GM19395 (cell line): Measurements from ENCODE around the gene PUSL1.

Experiments
- ATAC-seq: cut with Tn5 transposase; IDR thresholded peaks from one replicate; pipeline ENCODE4 v1.9.1; 2021; ENCODE audit warnings: mild to moderate bottlenecking, moderate library complexity; ENCODE audit not compliant: unreplicated experiment

Gene PUSL1

DNA sequence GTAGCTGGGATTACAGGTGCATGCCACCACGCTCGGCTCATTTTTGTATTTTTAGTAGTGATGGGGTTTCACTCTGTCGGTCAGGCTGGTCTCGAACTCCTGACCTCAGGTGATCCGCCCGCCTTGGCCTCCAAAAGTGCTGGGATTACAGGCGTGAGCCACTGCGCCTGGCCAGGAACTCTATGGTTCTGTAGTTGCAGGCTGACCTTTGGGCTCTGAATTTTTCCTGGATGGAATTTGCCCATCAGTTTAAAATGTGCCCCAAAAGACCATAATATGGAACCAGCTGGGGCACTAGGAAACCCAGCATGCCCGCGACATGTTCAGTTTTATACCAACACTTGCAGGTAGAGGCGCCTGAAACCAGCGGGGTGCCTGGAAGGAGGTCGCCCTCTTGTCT lies 29.8 kb upstream of the PUSL1 start:
- no peak for ATAC-seq

DNA sequence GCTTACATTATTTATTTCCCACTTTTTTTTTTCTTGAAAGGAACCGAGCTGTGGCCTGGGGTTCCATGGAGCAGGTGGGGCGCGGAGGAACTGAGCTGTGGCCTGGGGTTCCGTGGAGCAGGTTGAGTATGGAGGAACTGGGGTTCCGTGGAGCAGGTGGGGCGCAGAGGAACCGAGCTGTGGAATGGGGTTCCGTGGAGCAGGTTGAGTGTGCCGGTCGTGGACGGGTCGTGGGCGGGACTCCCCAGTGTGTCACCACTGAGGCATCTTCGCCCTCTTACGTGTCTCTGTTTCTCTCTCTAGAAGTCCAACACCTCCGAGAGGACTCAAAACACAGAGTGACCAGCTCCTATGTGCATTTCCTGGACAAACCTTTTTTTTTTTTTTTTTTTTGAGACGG lies 29.4 kb upstream of the PUSL1 start:
- no peak for ATAC-seq

DNA sequence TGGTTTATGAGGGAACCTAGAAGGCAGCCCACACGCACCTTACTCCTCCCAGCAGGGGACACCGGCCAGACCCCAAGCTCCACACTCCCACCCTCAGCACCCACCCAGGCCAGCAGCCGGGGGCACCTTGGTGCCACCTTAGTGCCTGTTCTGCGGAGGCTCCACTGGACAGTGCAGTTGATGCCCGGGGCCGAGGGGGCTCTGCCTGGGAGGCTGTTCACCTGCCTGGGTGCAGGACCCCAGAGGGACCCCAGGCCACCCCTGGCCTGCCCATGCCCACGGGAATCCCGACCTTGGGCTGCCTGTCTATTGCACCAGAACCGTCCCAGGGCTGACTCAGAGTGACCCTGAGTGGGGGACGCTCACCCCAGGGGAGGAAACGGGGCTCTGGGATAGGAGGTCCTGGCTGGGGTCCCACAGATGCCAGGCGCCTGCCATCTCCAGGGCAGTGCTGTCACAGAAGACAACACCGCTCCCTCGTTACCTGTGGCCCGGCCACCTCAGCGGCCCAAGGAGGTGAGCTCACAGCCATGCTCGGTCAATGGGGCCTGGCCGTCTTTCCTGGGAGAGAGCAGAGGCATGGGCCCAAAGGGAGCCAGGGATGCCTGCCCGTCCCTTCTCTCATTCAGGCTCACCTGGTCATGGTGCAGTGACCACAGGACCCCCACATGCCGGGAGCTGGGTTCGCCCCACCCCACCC lies 27.5 kb upstream of the PUSL1 start:
- ATAC-seq, result no peak

DNA sequence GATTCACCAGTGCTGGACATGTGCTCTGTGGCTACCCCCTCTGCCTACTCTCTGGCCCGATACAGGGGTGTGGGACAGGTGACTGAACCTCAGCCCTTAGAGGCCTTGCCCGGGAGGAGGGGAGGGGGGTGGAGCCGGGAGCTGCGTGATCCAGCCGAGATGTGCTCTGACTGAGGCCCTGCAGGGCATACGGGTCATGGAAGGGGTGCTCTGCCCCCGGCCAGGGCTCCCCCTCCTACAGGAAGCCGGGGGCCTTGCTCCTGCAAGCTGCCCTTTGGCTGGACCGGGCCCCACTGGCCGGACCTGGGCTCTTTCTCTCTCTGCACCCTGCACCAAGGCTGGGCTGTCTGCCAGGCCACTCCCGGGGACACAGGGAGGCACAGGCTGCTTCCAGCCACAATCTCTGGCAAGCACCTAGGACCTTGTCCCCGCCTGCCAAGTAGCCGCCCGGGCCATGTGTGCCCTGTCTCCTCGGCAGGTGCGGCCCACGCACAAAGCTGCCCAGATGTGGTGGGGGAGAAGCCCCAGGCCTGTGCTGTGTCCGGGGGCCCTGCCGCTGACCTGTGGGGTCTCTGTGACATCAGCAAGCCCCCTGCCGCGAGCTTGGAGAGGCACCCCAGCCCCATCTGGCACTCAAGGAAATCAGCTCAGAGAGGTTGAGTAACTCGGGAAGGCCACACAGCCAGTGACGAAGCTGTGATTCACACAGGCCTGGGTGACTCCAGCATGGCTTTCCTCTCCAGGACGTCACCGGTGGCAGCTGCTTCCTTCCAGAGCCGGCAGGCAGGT lies 26.7 kb upstream of the PUSL1 start:
- ATAC-seq, result no peak

DNA sequence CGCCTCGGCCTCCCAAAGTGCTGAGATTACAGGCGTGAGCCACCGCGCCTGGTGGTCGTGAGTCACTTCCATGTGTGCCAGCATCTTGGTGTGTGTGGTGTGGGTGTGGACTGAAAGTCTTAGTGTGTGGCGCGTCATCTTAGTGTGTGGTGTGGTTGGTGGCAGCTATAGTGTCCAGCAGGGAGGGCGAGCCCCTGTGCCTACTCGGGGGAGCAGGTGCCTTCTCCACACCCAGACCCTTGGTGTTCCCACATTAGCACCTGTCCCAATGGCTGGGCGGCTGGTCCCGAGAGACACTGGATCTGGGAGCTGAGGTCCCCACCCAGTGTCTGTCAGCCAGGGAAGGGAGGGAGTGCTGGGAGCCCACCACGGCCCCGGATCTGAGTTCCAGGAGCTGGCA lies 25.4 kb upstream of the PUSL1 start:
- no peak for ATAC-seq

DNA sequence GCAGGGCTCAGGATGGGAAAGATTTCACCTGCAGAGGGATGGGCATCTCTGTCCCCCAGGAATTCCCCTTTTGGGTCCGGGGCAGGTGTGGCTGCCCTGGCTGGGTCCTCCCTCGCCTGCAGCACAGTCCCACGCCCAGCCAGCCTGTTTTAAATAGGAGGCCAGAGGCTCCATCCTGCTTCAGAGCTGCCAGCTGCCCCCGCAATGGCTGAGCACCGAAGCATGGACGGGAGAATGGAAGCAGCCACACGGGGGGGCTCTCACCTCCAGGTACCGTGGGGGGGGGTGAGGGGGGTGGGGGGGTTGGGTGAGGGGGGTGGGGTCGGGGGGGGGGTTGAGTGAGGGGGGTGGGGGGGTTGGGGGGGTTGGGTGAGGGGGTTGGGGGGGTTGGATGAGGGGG lies 24.6 kb upstream of the PUSL1 start:
- no peak for ATAC-seq

DNA sequence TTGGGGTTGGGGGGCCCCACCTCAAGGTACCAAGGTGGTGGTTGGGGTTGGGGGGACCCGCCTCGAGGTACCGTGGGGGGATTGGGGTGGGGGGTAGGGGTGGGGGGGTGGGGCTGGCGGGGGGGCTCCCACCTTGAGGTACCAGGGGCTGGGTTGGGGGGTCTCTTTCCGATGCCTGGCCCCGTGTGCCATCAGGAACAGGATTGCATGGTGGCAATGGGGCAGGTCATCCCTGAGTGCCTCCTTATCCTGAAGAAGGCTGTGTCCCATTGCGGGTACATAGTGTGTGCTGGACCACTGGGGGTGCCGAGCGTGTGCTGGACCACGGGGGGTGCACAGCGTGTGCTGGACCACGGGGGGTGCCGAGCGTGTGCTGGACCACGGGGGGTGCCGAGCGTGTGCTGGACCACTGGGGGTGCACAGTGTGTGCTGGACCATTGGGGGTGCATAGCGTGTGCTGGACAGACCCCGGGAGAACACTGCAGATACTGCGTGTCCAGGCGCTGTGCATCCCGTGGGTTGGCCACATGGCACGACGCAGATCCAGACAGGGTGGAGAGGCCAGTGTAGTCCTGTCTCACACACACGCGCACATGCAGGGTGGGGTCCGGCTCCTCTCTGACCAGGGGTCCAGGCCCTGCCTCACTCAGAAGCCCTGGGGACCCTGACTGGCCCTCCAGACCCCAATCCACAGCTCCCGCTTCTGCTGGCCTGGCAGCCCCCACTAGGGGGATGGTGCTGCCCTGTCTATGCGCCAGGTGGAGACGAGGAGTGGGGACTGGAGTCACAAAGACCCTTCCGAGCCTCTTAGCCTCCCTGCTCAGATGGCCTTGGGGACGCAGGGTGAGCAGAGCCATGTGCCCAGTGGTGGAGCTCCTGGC lies 23.9 kb upstream of the PUSL1 start:
- ATAC-seq, result no peak

DNA sequence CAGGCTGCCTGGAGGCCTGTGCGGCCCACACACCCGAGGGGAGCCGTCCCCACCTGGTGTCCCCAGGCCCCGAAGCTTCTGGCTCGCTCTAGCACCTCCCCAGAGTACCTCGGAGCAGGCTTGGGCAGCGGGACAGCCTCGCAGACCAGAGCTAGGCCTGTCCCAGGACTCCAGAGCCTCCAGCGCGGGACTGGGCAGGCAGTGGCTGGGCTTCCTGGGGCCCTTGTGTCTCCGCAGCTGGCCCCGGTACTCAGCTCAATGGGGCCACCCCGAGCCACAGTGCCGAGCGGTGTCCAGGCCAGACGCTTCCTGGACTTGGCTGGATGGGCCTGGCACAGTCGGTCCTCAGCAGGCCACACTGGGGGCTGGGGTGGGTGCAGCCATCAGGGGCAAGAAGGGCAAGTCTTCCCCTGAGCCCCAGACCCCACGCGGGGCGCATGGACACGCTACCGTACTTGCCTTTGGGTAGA lies 23.3 kb upstream of the PUSL1 start:
- no peak for ATAC-seq

DNA sequence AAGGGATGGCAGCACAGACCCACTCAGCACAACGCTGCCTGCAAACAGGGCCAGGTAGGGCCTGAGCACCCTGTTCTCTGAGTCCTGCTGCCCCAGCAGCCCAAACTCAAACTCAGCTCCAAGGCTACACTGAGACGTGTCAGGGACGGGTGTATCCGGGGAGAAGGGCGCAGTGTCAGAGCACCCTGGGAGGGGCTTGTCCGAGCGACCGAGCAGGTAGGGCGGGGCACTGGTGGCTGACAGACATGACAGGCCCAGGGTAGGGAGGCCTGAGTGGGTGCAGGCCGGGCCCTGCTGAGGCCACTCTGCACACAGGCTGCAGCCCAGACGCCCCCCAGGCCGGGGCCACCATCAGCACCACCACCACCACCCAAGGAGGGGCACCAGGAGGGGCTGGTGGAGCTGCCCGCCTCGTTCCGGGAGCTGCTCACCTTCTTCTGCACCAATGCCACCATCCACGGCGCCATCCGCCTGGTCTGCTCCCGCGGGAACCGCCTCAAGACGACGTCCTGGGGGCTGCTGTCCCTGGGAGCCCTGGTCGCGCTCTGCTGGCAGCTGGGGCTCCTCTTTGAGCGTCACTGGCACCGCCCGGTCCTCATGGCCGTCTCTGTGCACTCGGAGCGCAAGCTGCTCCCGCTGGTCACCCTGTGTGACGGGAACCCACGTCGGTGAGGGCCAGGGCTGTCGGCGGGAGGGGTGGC lies 22.6 kb upstream of the PUSL1 start:
- no peak for ATAC-seq

DNA sequence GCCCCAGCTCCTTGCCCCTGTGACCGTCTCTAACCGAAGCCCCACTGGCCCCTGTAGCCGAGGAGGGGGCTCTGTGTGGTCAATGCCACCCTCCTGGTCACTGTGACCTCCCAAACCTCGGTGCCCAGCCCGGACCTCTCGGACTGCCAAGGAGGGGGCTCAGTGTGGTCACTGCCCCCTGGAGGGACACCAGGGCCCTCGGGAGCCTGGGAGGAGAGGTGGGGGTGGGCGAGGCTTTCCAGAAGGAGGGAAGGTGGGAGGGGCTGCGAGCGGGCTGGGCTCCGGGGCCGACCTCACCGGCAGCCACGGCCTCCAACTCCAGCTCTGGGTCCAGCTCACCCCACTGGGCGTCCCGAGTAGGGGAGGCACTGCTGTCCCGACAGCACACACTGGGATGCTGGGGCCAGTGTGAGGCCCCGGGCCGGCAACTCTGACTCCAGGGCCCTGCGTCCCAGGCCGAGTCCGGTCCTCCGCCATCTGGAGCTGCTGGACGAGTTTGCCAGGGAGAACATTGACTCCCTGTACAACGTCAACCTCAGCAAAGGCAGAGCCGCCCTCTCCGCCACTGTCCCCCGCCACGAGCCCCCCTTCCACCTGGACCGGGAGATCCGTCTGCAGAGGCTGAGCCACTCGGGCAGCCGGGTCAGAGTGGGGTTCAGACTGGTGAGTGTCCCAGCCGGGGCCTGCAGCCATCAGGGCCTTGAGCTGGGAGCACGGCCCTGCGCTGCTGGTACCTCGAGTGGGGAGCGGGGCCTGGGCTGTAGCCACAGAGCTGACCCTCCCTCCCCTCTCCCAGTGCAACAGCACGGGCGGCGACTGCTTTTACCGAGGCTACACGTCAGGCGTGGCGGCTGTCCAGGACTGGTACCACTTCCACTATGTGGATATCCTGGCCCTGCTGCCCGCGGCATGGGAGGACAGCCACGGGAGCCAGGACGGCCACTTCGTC lies 21.8 kb upstream of the PUSL1 start:
- ATAC-seq, result no peak

DNA sequence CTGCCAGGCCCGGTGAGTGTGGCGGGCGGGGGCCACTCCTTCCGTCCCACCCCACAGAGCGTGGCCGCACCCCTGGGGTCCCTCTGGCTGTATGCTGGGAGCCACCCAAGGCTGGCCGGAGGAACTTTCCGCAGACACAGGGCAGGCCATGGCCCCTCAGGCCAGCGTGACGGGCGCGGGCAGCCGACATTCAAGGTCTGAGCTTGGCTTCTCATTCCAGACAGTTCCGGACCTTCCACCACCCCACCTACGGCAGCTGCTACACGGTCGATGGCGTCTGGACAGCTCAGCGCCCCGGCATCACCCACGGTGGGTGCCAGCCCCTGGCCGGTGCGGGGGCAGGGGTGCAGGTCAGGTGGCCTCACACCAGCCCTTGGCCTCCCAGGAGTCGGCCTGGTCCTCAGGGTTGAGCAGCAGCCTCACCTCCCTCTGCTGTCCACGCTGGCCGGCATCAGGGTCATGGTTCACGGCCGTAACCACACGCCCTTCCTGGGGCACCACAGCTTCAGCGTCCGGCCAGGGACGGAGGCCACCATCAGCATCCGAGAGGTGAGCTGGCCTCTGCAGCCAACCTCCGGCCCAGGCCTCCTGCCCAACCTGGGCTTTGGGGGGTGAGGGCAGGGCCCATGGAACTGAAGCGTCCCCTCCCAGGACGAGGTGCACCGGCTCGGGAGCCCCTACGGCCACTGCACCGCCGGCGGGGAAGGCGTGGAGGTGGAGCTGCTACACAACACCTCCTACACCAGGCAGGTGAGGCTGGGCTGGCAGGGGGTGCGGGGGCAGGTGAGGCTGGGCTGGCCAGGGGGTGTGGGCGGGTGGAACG lies 20.9 kb upstream of the PUSL1 start:
- no peak for ATAC-seq

DNA sequence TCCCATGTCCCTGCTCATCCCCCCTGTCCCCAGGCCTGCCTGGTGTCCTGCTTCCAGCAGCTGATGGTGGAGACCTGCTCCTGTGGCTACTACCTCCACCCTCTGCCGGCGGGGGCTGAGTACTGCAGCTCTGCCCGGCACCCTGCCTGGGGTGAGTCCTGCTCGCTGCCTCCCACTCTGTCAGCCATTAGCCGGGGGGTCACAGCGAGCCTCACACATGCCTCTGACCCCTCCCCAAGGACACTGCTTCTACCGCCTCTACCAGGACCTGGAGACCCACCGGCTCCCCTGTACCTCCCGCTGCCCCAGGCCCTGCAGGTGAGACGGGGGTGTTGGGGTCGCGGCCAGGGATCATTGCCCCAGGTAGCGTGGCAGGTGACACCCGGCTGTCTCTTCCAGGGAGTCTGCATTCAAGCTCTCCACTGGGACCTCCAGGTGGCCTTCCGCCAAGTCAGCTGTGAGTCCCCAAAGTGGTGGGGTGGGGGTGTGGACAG lies 18.1 kb upstream of the PUSL1 start:
- ATAC-seq, result no peak

DNA sequence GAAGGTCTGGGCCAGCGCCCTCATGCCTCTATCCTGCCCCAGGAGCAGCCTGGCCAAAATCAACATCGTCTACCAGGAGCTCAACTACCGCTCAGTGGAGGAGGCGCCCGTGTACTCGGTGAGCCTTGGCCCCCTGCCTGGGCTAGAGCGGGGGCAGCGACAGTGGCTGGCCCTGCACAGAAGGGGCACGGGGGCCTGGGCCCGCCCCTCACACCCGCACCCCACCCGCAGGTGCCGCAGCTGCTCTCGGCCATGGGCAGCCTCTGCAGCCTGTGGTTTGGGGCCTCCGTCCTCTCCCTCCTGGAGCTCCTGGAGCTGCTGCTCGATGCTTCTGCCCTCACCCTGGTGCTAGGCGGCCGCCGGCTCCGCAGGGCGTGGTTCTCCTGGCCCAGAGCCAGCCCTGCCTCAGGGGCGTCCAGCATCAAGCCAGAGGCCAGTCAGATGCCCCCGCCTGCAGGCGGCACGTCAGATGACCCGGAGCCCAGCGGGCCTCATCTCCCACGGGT lies 17.3 kb upstream of the PUSL1 start:
- no peak for ATAC-seq

DNA sequence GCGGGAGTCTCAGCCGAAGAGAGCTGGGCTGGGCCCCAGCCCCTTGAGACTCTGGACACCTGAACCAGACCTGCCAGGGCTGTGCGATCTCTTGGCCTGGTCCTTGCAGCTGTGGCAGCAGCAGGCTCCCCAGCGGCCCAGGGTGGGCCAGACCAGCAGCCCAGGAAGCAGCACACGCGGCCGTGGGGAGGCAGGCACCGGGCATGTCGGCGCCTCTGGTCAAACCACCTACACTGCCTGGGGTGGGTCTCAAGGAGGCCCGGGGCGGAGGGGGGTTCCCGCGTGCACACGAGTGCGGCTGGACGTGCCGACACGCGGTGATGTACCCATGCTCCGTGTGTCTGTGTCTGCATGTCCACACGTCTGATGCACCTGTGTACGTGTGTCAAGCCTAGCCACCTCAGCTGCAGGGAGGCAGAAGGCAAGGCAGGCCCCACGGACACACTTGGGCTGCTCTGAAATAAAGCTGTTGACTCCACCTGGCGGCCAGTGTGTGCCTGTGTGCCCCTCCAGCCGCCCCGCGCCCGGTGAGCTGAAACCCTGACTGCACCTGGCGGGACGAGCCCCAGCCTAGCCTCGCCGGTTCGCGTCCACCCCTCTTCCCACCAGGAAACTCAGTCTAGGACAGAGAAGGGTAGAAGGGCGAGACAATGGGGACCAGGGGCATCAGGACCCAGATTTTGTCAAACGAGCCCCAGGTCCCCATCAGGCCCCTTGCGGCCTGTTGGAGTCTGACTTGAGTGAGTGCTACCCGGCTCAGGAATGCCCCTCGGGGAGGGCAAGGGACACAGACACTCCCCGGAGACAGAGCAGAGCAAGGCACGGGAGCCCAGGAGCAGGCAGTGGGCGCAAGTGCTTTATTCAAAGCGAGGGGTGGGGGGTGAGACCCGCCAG lies 16.6 kb upstream of the PUSL1 start:
- ATAC-seq, result no peak

DNA sequence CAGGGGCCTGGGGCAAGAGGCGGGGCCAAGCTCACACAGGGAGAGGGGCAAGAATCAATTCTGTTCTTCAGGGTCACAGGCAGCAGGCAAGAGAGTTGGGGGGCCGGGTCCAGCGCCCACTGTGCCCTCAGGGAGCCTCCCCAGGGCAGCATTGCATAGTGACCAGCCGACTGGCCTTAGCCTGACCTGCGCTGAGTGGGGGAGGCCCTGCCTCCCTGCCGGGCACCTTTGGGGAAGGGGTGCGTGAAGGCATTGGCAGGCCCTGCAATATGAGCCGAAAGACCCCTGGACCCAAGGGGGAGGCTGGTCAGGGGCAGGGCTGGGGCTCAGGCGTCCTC lies 16.0 kb upstream of the PUSL1 start:
- ATAC-seq, result no peak

DNA sequence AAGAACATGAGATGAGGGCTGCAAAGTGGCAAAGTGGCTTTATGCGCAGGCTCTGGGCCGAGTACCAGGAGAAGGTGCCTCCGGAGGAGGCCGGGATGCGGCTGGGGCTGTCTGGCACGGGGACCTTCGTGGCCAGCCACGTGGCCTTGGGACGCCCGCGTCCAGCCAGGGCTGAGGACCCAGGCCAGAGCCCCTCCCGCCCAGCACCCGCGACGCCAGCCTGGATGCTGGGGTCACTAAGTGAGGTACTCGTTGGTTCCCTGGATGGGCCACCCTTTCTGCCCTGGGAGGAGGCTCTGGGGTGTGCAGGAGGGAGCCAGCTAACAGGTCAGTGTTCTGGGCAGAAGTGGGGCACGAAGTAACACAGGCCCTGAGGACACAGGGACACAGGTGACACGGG lies 15.5 kb upstream of the PUSL1 start:
- ATAC-seq, result no peak
